GM12878 (cell line): ENCODE measurements around the gene FAM171A1. TPM values are rescaled to one million over a fixed set of nuclear protein-coding genes. Genes with fewer than 3 reads are reported as not detected.

Experiments used
- ATAC-seq: fragments of 200-7000 bp; cut with Tn5 transposase; 3 replicates; pipeline ENCODE4 v1.9.1; 2020; ENCODE audit warnings: mild to moderate bottlenecking, moderate library complexity
- BruUV-seq: library from RNA; stranded (reverse); fragments of 400-500 nt; replicated peaks from 2 replicates; lab custom pipeline; 2021; lab: Mats Ljungman, UMichigan
- CTCF ChIA-PET: fragments of 300-600 bp; sonication (Branson Sonifier 250); formaldehyde crosslinking; extraction: SDS; loops from one replicate; lab custom pipeline; 2021; ENCODE audit warnings: inconsistent platforms; lab: Yijun Ruan, JAX
- POLR2A ChIA-PET: fragments of 350-600 bp; formaldehyde crosslinking; extraction: SDS; loops from one replicate; lab custom pipeline; 2021; ENCODE audit warnings: inconsistent platforms; lab: Charles Lee
- RAD21 ChIA-PET: fragments of 300-600 bp; sonication (Branson Sonifier 250); formaldehyde crosslinking; loops from one replicate; lab custom pipeline; 2023; ENCODE audit warnings: antibody characterized with exemption; ENCODE audit not compliant: unreplicated experiment; lab: Charles Lee
- SMC1A ChIA-PET: fragments of 300-600 bp; sonication (Branson Sonifier 250); formaldehyde crosslinking; loops from one replicate; lab custom pipeline; 2023; ENCODE audit not compliant: unreplicated experiment, uncharacterized antibody; lab: Charles Lee
- DNase-seq: peaks from one replicate; pipeline ENCODE4 v3.0.0-alpha.2; 2011; ENCODE audit warnings: low read depth, low spot score
- FAIRE-seq: peaks from 3 replicates; lab custom pipeline; 2011; peaks lifted over from hg19 to GRCh38; lab: Jason Lieb, UNC
- H2AFZ ChIP-seq: 2 replicates; pipeline ENCODE4 v1.6.0; 2011; ENCODE audit warnings: low read depth, low read length, control low read depth; ENCODE audit not compliant: control insufficient read depth
- H3K27ac ChIP-seq: 2 replicates; pipeline ENCODE4 v1.5.1; 2011; ENCODE audit warnings: control low read depth; ENCODE audit not compliant: control insufficient read depth, insufficient read depth
- H3K27me3 ChIP-seq, 2 experiments: replicated peaks in 1 of 2; 2 replicates each; pipeline versions ENCODE4 v1.6.0 to v1.6.1; 2011; ENCODE audit warnings: low read length in 1 of 2; ENCODE audit not compliant: control insufficient read depth in 2 of 2, insufficient read depth in 2 of 2
- H3K36me3 ChIP-seq, 2 experiments: 2 replicates each; pipeline ENCODE4 v1.5.1; 2011; ENCODE audit warnings: low read length in 1 of 2; ENCODE audit not compliant: control insufficient read depth in 2 of 2, insufficient read depth in 2 of 2
- H3K4me1 ChIP-seq: 2 replicates; pipeline ENCODE4 v1.6.1; 2011; ENCODE audit warnings: mild to moderate bottlenecking, low read length, moderate library complexity, mixed read lengths; ENCODE audit not compliant: control insufficient read depth, insufficient read depth
- H3K4me2 ChIP-seq: 2 replicates; pipeline ENCODE4 v1.6.0; 2011; ENCODE audit warnings: control low read depth; ENCODE audit not compliant: control insufficient read depth, insufficient read depth
- H3K4me3 ChIP-seq: fragments of 200-600 bp; sonication (generic); 2 replicates; pipeline ENCODE4 v1.5.1; 2016
- H3K79me2 ChIP-seq: 2 replicates; pipeline ENCODE4 v1.6.0; 2011; ENCODE audit warnings: low read length; ENCODE audit not compliant: control insufficient read depth, insufficient read depth
- H3K9ac ChIP-seq: 2 replicates; pipeline ENCODE4 v1.8.0; 2011; ENCODE audit warnings: low read length, control low read depth, mixed read lengths; ENCODE audit not compliant: control insufficient read depth, insufficient read depth
- H3K9me3 ChIP-seq: replicated peaks from 3 replicates; pipeline ENCODE4 v1.5.1; 2011; ENCODE audit warnings: mild to moderate bottlenecking, low read length; ENCODE audit not compliant: control insufficient read depth, insufficient read depth
- H4K20me1 ChIP-seq: 2 replicates; pipeline ENCODE4 v1.6.0; 2011; ENCODE audit not compliant: control insufficient read depth, insufficient read depth
- MTA3 ChIP-seq: IDR thresholded peaks from 2 replicates; pipeline ENCODE4 v1.6.1; 2012; ENCODE audit warnings: low read length, inconsistent platforms, borderline replicate concordance
- NR2F1 ChIP-seq: fragments of 450-650 bp; conservative IDR thresholded peaks from 2 replicates; pipeline ENCODE4 v1.6.1; 2017; ENCODE audit warnings: mild to moderate bottlenecking
- SMC3 ChIP-seq: IDR thresholded peaks from 2 replicates; pipeline ENCODE4 v1.6.1; 2011; ENCODE audit warnings: low read length, improper control_type of control experiment, borderline replicate concordance
- SUPT20H ChIP-seq: IDR thresholded peaks from 2 replicates; pipeline ENCODE4 v1.6.1; 2011; ENCODE audit warnings: low read depth, mild to moderate bottlenecking, low read length, moderate library complexity, borderline replicate concordance; ENCODE audit not compliant: control insufficient read depth
- TARDBP ChIP-seq: IDR thresholded peaks from 2 replicates; pipeline ENCODE4 v1.6.1; 2016; ENCODE audit warnings: borderline replicate concordance
- USF2 ChIP-seq: IDR thresholded peaks from 2 replicates; pipeline ENCODE4 v1.6.1; 2011; ENCODE audit warnings: low read depth, low read length, improper control_type of control experiment, borderline replicate concordance
- YY1 ChIP-seq: IDR thresholded peaks from 2 replicates; pipeline ENCODE4 v1.6.1; 2011; ENCODE audit warnings: low read depth, mild to moderate bottlenecking, low read length
- ZSCAN29 ChIP-seq: fragments of 450-650 bp; IDR thresholded peaks from 2 replicates; pipeline ENCODE4 v1.6.1; 2017; ENCODE audit warnings: mild to moderate bottlenecking, moderate library complexity
- WGBS: methylation state at CpG from one replicate; pipeline ENCODE4 v1.1.6; 2016; ENCODE audit warnings: low lambda C conversion rate; ENCODE audit not compliant: insufficient replicate concordance, insufficient coverage; ENCODE audit errors: missing lambda C conversion rate; 5-methylcytosine and 5-hydroxymethylcytosine counted together
- in situ Hi-C: fragments of 300-500 bp; cut with MboI; formaldehyde crosslinking; loops from 9 replicates; pipeline ENCODE4 v1.14.3; 2018; ENCODE audit warnings: mixed read lengths
- intact Hi-C: fragments of 100-400 bp; cut with micrococcal nuclease; formaldehyde crosslinking; loops from one replicate; pipeline ENCODE4 v1.14.2; 2022; ENCODE audit not compliant: unreplicated experiment
- polyA plus RNA-seq, 11 experiments: library from polyadenylated mRNA; depleted of rRNA in 4 of 11; unstranded in 6 of 11; stranded (reverse) in 5 of 11; fragments of >200 nt; fragmentation: Nextera tagmentation in 4 of 11; fragmentation: Illumina TruSeq in 1 of 11; extraction: Ambion mirVana in 4 of 11; extraction: Trizol in 1 of 11; gene quantifications; 1 replicate in 1 of 11; 2 replicates in 10 of 11; pipeline versions ENCODE4 v1.2.1 to v1.2.3, GENCODE V29; 2011 to 2016; ENCODE audit warnings: inconsistent platforms in 2 of 11, missing spikeins in 2 of 11, low read depth in 1 of 11
- total RNA-seq, 4 experiments: library from RNA; depleted of rRNA in 3 of 4; stranded (reverse); fragments of >200 nt in 3 of 4; fragmentation: Illumina TruSeq in 1 of 4; extraction: Trizol in 1 of 4; gene quantifications; 2 replicates each; pipeline versions ENCODE4 v1.2.1 to v1.2.3, GENCODE V29; 2013 to 2021

FAM171A1 gene
- total and polyA plus RNA-seq, 10 of the 15 experiments (the other 5 are each of a cell fraction or from before 2014, with no cell fraction given): 0.05 to 0.28 (median 0.10) TPM; not detected in 1

GRCh38 chr10:15310776-15311568 is 60.1 kb downstream of the FAM171A1 start:
- TF ChIP-seq NR2F1 (no peak), SUPT20H (no peak), ZSCAN29 (no peak), YY1 (no peak), SMC3 (no peak), TARDBP (no peak), MTA3 (no peak), USF2 (no peak)
- ChIA-PET CTCF (no interaction called here), SMC1A (no interaction called here), RAD21 (no interaction called here), POLR2A (no interaction called here)
- no TSS peak for BruUV-seq
- in situ Hi-C loops (no loop called here), intact Hi-C loops (no loop called here)
- no peaks in the 10 kb centered on the region for H3K9me3 ChIP-seq
- FAIRE-seq (no peak), ATAC-seq (no peak), DNase-seq (no peak)
- no peak overlapping the region for H2AFZ ChIP-seq
- no peak overlapping the region for H3K4me3 ChIP-seq
- no peaks in the 10 kb centered on the region for H3K36me3 ChIP-seq
- H4K20me1 ChIP-seq: no peaks in the 10 kb centered on the region
- H3K79me2 ChIP-seq: no peaks in the 10 kb centered on the region
- H3K4me1 ChIP-seq: no peaks in the 10 kb centered on the region
- H3K4me2 ChIP-seq: no peak overlapping the region
- no peak overlapping the region for H3K9ac ChIP-seq
- H3K27me3 ChIP-seq: peaks cover 0 to 4% of the 10 kb centered on the region in 2 experiments; a peak in 3 of 4 replicates
- H3K27ac ChIP-seq: no peak overlapping the region
- WGBS: 45% methylated on average over 5 of the region's 5 CpGs
